Panc1 (cell line): ENCODE data around the gene TAS2R60. TPM values are rescaled to one million over a fixed set of nuclear protein-coding genes. Genes with fewer than 3 reads are reported as not detected.

ENCODE experiments used
- ATAC-seq: fragments of 200-7000 bp; cut with Tn5 transposase; 2 replicates; pipeline ENCODE4 v1.9.1; 2020; ENCODE audit warnings: mild to moderate bottlenecking, moderate library complexity
- BruUV-seq: library from RNA; stranded (reverse); fragments of 400-500 nt; replicated peaks from 2 replicates; lab custom pipeline; 2021; lab: Mats Ljungman, UMichigan
- CTCF ChIA-PET: fragments of 300-600 bp; sonication (Branson Sonifier 250); formaldehyde crosslinking; loops from one replicate; lab custom pipeline; 2022; ENCODE audit warnings: antibody characterized with exemption; lab: Charles Lee
- POLR2A ChIA-PET: fragments of 300-600 bp; sonication (Branson Sonifier 250); formaldehyde crosslinking; loops from one replicate; lab custom pipeline; 2022; ENCODE audit warnings: antibody characterized with exemption; lab: Charles Lee
- DNase-seq: peaks from one replicate; pipeline ENCODE4 v3.0.0-alpha.2; 2010; ENCODE audit warnings: low read depth, low spot score
- H3K27ac ChIP-seq: 2 replicates; pipeline ENCODE4 v1.5.1; 2011; ENCODE audit warnings: mild to moderate bottlenecking, low read length, inconsistent platforms
- H3K27me3 ChIP-seq: fragments of 200-500 bp; sonication (Bioruptor generic); 2 replicates; pipeline ENCODE4 v1.6.0; 2014; ENCODE audit warnings: low read length, inconsistent platforms; ENCODE audit not compliant: control insufficient read depth, insufficient read depth
- H3K36me3 ChIP-seq: fragments of 200-500 bp; sonication (Bioruptor generic); 2 replicates; pipeline ENCODE4 v1.5.1; 2014; ENCODE audit warnings: inconsistent platforms, mild to moderate bottlenecking, low read length, moderate library complexity; ENCODE audit not compliant: control insufficient read depth, insufficient read depth
- H3K4me1 ChIP-seq: 2 replicates; pipeline ENCODE4 v1.5.1; 2011; ENCODE audit warnings: inconsistent platforms, mild to moderate bottlenecking, low read length, moderate library complexity; ENCODE audit not compliant: control insufficient read depth, insufficient read depth
- H3K4me3 ChIP-seq, 2 experiments: 2 replicates each; pipeline ENCODE4 v1.5.1; 2011 to 2012; ENCODE audit warnings: low read depth in 2 of 2, low read length in 2 of 2, mild to moderate bottlenecking in 2 of 2, inconsistent platforms in 1 of 2, moderate library complexity in 1 of 2
- H3K9me3 ChIP-seq: fragments of 200-500 bp; sonication (Bioruptor generic); 2 replicates; pipeline ENCODE4 v1.5.1; 2014; ENCODE audit warnings: low read depth, mild to moderate bottlenecking, inconsistent platforms, low read length, moderate library complexity; ENCODE audit not compliant: control insufficient read depth, insufficient read depth
- POLR2AphosphoS5 ChIP-seq: IDR thresholded peaks from 2 replicates; pipeline ENCODE4 v1.6.1; 2012; ENCODE audit warnings: mild to moderate bottlenecking, low read depth, low read length, moderate library complexity
- SIN3A ChIP-seq: IDR thresholded peaks from 2 replicates; pipeline ENCODE4 v1.6.1; 2012; ENCODE audit warnings: low read depth, mild to moderate bottlenecking, low read length, moderate library complexity, borderline replicate concordance; ENCODE audit not compliant: insufficient read depth
- TCF7L2 ChIP-seq: IDR thresholded peaks from 2 replicates; pipeline ENCODE4 v1.6.1; 2011; ENCODE audit warnings: mild to moderate bottlenecking, low read depth, low read length, inconsistent platforms
- in situ Hi-C: cut with HindIII; loops from 2 replicates; pipeline ENCODE4 v1.10.0; 2016; ENCODE audit warnings: low sequenced_read_pairs, low pct_unique_long_range_greater_than_20kb
- intact Hi-C: fragments of 100-400 bp; cut with micrococcal nuclease; formaldehyde crosslinking; loops from one replicate; pipeline ENCODE4 v1.10.0; 2022; ENCODE audit not compliant: unreplicated experiment
- total RNA-seq: library from RNA; stranded (reverse); gene quantifications from one replicate; pipeline ENCODE4 v1.2.1, GENCODE V29; 2021; ENCODE audit not compliant: unreplicated experiment
- TF ChIP-seq, protein P1 (sequence below): fragments of 450-650 bp; IDR thresholded peaks from 2 replicates; pipeline ENCODE4 v1.5.1; 2017; ENCODE audit warnings: mild to moderate bottlenecking
- TF ChIP-seq, protein P2 (sequence below), 2 experiments: IDR thresholded peaks; 2 replicates each; pipeline ENCODE4 v1.6.1; 2011 to 2012; ENCODE audit warnings: low read depth in 2 of 2, control low read depth in 1 of 2, low read length in 1 of 2, mild to moderate bottlenecking in 1 of 2, moderate library complexity in 1 of 2; ENCODE audit not compliant: insufficient read depth in 1 of 2

The TAS2R60 gene
- total RNA-seq, 1 experiment from 2014 or later: not detected

DNA sequence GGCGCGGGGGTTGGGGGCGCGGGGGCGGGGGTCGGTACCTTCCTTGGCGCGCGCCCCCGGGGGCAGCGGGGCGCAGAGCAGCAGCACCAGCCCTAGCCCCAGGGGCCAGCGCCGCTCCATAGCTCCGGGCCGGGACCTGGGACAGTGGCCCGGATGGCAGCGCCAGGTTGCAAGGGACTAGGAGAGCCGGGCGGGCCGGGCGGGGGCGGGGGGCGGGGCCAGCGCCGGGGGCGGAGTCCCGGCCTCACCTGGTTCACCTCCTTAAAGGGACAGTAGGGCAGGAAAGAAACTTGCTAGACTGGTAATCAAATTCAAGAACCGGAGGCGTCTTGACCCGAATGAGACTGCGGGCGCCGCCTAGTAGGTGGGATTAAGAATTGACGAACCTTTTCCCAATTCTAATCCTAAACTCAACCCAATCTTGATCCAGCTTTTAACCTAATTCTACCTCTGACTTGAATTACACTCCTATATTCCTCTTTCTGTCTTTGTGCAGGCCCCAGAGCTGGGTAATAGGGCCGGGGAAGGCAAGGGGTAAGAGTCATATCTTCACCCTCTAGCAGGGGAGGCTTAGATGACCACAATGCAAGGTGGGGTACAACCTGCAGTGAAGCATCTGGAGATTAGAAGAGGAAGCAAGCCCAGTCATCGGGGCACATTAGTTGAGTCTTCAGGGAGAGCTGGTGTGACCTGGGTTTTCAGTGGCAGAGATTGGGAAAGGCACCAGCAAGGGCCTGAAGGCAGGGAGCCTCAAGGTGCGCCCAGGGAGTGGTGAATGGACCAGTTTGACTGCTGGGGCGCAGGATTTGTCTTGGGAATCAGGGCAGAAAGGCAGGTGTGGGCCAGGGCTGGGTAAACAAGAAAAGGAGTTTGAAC, 34.3 kb upstream of the TAS2R60 start, which contains the start of gene EPHA1:
Gene EPHA1 (minus strand): TSS at position 171 of the 876 bp plus-strand sequence. CDS start 51 bp downstream, at position 120.
- H3K27ac ChIP-seq: no peak within 1 kb of the TSS
- DNase-seq (no peak), ATAC-seq (peak; percentile 35; the same call in 1 of the 2 replicates)
- no TSS peak for BruUV-seq
- peaks cover 4% of the 10 kb centered on the region; the same call in 1 of the 2 replicates for H3K36me3 ChIP-seq
- in situ Hi-C loops (no loop called here), intact Hi-C loops (no loop called here)
- POLR2A ChIA-PET: no interaction called here
- H3K4me3 ChIP-seq: no peak within 1 kb of the TSS
- peaks cover 3% of the 10 kb centered on the region; the same call in 1 of the 2 replicates for H3K4me1 ChIP-seq
- CTCF ChIA-PET: no interaction called here
- H3K27me3 ChIP-seq: peaks cover 11% of the 10 kb centered on the region; the same call in 1 of the 2 replicates
- no peaks in the 10 kb centered on the region for H3K9me3 ChIP-seq
- TF ChIP-seq SIN3A: no peak
- TF ChIP-seq TCF7L2: no peak
- TF ChIP-seq, protein P1, sequence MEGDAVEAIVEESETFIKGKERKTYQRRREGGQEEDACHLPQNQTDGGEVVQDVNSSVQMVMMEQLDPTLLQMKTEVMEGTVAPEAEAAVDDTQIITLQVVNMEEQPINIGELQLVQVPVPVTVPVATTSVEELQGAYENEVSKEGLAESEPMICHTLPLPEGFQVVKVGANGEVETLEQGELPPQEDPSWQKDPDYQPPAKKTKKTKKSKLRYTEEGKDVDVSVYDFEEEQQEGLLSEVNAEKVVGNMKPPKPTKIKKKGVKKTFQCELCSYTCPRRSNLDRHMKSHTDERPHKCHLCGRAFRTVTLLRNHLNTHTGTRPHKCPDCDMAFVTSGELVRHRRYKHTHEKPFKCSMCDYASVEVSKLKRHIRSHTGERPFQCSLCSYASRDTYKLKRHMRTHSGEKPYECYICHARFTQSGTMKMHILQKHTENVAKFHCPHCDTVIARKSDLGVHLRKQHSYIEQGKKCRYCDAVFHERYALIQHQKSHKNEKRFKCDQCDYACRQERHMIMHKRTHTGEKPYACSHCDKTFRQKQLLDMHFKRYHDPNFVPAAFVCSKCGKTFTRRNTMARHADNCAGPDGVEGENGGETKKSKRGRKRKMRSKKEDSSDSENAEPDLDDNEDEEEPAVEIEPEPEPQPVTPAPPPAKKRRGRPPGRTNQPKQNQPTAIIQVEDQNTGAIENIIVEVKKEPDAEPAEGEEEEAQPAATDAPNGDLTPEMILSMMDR: peak; percentile 38; the same call in 1 of the 2 replicates

DNA sequence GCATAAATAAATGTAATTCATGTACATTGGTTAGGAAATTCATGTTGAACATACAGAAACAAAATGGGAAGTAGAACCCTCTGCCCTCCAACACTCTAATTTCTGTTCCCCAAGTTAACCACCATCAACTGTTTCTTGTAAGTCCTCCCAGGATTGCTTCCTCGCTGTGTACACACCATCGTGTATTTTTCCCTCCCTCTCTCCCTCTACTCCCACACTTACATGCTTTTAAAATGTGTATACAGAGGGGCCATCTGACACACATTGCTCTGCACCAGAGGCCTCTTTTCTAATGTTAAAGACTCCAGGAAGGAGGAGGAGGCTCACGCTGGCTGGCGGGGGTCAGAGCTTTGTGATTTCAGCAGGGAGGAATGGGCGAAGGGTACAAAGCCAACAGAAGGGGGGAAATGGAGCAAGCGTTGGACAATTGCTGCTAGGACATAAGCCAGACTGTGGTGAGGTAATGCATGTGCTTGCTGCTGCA, 32.7 kb upstream of the TAS2R60 start:
- H3K27me3 ChIP-seq: peaks cover 7% of the 10 kb centered on the region; the same call in 1 of the 2 replicates
- H3K9me3 ChIP-seq: no peaks in the 10 kb centered on the region
- in situ Hi-C loops: no loop called here
- BruUV-seq: no TSS peak
- POLR2A ChIA-PET: no interaction called here
- intact Hi-C loops: no loop called here
- CTCF ChIA-PET: no interaction called here
- H3K27ac ChIP-seq: no peak overlapping the region
- H3K4me1 ChIP-seq: peaks cover 3% of the 10 kb centered on the region; the same call in 1 of the 2 replicates
- TF ChIP-seq, protein P2, sequence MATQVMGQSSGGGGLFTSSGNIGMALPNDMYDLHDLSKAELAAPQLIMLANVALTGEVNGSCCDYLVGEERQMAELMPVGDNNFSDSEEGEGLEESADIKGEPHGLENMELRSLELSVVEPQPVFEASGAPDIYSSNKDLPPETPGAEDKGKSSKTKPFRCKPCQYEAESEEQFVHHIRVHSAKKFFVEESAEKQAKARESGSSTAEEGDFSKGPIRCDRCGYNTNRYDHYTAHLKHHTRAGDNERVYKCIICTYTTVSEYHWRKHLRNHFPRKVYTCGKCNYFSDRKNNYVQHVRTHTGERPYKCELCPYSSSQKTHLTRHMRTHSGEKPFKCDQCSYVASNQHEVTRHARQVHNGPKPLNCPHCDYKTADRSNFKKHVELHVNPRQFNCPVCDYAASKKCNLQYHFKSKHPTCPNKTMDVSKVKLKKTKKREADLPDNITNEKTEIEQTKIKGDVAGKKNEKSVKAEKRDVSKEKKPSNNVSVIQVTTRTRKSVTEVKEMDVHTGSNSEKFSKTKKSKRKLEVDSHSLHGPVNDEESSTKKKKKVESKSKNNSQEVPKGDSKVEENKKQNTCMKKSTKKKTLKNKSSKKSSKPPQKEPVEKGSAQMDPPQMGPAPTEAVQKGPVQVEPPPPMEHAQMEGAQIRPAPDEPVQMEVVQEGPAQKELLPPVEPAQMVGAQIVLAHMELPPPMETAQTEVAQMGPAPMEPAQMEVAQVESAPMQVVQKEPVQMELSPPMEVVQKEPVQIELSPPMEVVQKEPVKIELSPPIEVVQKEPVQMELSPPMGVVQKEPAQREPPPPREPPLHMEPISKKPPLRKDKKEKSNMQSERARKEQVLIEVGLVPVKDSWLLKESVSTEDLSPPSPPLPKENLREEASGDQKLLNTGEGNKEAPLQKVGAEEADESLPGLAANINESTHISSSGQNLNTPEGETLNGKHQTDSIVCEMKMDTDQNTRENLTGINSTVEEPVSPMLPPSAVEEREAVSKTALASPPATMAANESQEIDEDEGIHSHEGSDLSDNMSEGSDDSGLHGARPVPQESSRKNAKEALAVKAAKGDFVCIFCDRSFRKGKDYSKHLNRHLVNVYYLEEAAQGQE (IDR thresholded peaks at IDR 0.05; ENCODE audit: insufficient read depth in 1 of 2, low read depth in 2 of 2, low read length in 1 of 2): no peak
- TF ChIP-seq, protein P1: no peak
- TF ChIP-seq POLR2AphosphoS5: no peak
- TF ChIP-seq TCF7L2: no peak
- no peak for TF ChIP-seq SIN3A
- no peak for DNase-seq
- no peak overlapping the region for H3K4me3 ChIP-seq
- H3K36me3 ChIP-seq: peaks cover 4% of the 10 kb centered on the region; the same call in 1 of the 2 replicates
- no peak for ATAC-seq
